ENCODE measurements around the gene CSF2RB. TPM values are rescaled to one million over a fixed set of nuclear protein-coding genes. Genes with fewer than 3 reads are reported as not detected.

CSF2RB gene
- total and polyA plus RNA-seq, 9 donors: 0.53 to 2.3 (median 1.8) TPM

DNA sequence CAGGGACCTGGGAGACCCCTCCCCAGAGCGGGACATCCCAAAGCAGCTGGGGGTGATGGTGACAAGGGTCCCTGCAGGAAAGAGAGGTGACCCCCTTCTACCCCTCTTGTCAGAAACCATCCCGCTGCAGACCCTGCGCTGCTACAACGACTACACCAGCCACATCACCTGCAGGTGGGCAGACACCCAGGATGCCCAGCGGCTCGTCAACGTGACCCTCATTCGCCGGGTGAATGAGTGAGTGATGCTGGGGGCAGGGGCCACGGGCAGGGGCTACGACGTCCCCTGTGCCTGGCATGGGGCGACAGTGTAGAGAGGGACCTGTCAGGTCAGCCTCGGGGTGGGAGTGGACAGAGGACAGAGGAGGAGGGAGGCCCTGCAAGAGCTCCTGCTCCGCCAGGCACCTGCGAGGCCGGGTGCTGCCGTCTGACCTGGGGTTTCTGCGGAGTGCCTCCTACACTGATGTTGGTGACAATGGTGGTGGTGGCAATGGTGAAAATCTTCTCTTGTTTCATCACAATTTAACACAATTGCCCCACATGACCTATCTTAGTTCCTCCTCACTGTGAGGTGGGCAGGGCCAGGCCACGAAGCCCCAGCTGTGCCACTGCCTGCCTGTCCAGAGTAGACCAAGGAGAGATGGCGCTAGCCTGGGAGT, 9.8 kb downstream of the CSF2RB start:
- no peak for DNase-seq
- 91 to 95% (median 93%) methylated on average over 21 of the region's 21 CpGs for WGBS, 3 donors
- no peak overlapping the region for H3K4me3 ChIP-seq
- TF ChIP-seq EP300 (IDR thresholded peaks at IDR 0.05) (no peak), POLR2A (IDR thresholded peaks at IDR 0.05) (no peak)
- TF ChIP-seq, protein P1, sequence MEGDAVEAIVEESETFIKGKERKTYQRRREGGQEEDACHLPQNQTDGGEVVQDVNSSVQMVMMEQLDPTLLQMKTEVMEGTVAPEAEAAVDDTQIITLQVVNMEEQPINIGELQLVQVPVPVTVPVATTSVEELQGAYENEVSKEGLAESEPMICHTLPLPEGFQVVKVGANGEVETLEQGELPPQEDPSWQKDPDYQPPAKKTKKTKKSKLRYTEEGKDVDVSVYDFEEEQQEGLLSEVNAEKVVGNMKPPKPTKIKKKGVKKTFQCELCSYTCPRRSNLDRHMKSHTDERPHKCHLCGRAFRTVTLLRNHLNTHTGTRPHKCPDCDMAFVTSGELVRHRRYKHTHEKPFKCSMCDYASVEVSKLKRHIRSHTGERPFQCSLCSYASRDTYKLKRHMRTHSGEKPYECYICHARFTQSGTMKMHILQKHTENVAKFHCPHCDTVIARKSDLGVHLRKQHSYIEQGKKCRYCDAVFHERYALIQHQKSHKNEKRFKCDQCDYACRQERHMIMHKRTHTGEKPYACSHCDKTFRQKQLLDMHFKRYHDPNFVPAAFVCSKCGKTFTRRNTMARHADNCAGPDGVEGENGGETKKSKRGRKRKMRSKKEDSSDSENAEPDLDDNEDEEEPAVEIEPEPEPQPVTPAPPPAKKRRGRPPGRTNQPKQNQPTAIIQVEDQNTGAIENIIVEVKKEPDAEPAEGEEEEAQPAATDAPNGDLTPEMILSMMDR (IDR thresholded peaks at IDR 0.05): no peak
- H3K9me3 ChIP-seq: no peaks in the 10 kb centered on the region
- intact Hi-C loops (cut with DNase I): no loop called here
- no peaks in the 10 kb centered on the region for H3K4me1 ChIP-seq (ENCODE audit: insufficient read depth)
- H3K27me3 ChIP-seq: no peaks in the 10 kb centered on the region
- no peaks in the 10 kb centered on the region for H3K36me3 ChIP-seq
- no peak overlapping the region for H3K27ac ChIP-seq

DNA sequence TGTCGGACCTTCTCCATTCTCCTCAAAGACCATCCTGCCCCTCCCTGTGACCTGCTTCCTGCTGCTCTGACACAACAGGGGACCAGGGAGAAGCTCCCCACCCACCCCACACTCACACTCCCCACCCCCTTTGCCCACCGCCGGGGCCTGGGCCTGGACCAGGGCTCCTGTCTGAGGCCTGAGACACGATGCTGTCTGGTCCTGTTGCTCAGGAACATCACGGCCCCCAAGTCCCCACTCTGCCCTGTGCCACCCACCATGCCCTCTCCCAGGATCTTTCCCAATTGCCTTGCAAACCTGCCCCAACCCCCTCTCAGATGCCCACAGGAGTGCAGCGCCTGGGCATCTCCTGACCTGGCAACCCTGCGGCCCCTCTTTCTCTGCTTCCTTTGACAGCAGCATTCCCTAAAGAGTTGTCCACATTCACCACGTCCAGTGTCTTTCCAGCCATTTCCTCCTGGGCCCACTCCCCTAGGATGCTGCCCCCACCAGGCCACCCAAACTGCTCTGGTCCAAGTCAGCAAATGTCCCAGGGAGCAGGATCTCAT, 10.8 kb downstream of the CSF2RB start:
- no peak overlapping the region for H3K27ac ChIP-seq
- intact Hi-C loops (cut with DNase I): no loop called here
- WGBS, 3 donors: 91 to 94% (median 92%) methylated on average over 8 of the region's 8 CpGs
- no peaks in the 10 kb centered on the region for H3K36me3 ChIP-seq
- H3K27me3 ChIP-seq: no peaks in the 10 kb centered on the region
- TF ChIP-seq, protein P1 (IDR thresholded peaks at IDR 0.05): no peak
- no peak for TF ChIP-seq POLR2A (IDR thresholded peaks at IDR 0.05)
- no peak for TF ChIP-seq EP300 (IDR thresholded peaks at IDR 0.05)
- H3K4me1 ChIP-seq (ENCODE audit: insufficient read depth): no peaks in the 10 kb centered on the region
- DNase-seq: no peak
- no peaks in the 10 kb centered on the region for H3K9me3 ChIP-seq
- H3K4me3 ChIP-seq: no peak overlapping the region

DNA sequence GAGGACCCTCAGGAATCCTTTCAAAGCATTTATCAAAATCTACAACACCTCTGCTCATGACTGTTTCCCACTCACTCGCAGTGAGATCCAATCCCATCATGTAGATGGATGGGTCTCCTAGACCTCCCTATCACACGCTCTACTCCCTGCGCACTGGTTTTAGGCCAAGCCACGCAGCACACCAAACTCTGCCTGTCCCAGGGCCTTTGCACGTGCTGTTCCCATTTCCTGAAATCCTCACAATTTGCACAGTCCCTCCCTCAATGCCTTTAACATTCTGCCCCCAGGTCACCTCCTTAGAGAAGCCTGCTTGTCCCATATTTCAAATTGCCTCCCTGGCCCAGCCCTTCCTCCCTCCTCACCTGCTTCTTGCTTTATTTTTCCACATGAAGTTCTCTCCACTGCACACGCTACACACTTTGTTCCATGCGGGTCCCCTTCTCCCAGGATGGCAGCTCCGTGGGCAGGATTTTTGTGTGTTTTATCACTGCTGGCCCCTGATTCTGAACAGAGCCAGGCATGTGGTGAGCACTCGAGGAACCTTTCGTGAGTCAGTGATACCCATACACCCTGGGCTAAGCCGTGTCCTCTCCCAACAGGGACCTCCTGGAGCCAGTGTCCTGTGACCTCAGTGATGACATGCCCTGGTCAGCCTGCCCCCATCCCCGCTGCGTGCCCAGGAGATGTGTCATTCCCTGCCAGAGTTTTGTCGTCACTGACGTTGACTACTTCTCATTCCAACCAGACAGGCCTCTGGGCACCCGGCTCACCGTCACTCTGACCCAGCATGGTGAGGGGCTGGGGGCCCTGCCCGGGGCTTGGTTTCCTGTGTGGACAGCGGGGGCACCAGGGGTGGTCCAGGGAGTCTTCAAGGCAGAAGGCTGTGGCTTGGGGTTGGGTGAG, 12.2 kb downstream of the CSF2RB start:
- WGBS, 3 donors: 87 to 90% (median 90%) methylated on average over 18 to 19 of the region's 19 CpGs
- Histone ChIP-seq H3K4me1 (ENCODE audit: insufficient read depth) (no peaks in the 10 kb centered on the region), H3K36me3 (no peaks in the 10 kb centered on the region), H3K9me3 (no peaks in the 10 kb centered on the region), H3K27me3 (no peaks in the 10 kb centered on the region), H3K27ac (no peak overlapping the region), H3K4me3 (no peak overlapping the region)
- intact Hi-C loops (cut with DNase I): no loop called here
- TF ChIP-seq EP300 (IDR thresholded peaks at IDR 0.05) (no peak), POLR2A (IDR thresholded peaks at IDR 0.05) (no peak)
- TF ChIP-seq, protein P1 (IDR thresholded peaks at IDR 0.05): no peak
- no peak for DNase-seq

DNA sequence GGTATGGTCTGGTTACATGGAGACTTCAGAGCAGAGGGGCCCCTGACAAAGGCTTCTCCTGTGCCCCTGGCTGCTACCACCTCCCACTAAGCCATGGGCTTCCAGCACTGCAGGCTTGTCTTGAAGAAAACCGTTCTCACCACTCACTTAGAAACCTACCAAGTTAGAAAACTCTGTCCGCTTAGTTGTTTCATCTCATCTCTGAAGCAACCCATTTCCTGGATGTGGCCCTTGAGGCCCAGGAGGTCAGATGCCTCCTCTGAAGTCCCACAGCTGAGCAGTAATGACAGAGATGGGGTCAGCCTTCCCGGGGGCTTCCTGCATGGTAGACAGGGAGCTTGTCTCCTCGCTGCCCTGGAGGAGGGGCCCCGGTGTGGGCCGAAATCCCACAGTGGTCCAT, 12.9 kb downstream of the CSF2RB start:
- Histone ChIP-seq H3K27me3 (no peaks in the 10 kb centered on the region), H3K4me1 (ENCODE audit: insufficient read depth) (no peaks in the 10 kb centered on the region), H3K9me3 (no peaks in the 10 kb centered on the region), H3K4me3 (no peak overlapping the region), H3K27ac (no peak overlapping the region), H3K36me3 (no peaks in the 10 kb centered on the region)
- intact Hi-C loops (cut with DNase I): no loop called here
- DNase-seq: no peak
- no peak for TF ChIP-seq POLR2A (IDR thresholded peaks at IDR 0.05)
- TF ChIP-seq, protein P1 (IDR thresholded peaks at IDR 0.05): no peak
- TF ChIP-seq EP300 (IDR thresholded peaks at IDR 0.05): no peak
- 87 to 92% (median 88%) methylated on average over 6 of the region's 6 CpGs for WGBS, 3 donors
